HL-60/S4 treated with retinoic acid at 250 ng/mL for 4 days and 3 days (cell line): Measurements from ENCODE around the gene STPG2.

ENCODE experiments used
- in situ Hi-C: fragments of 300-500 bp; cut with MboI; formaldehyde crosslinking; loops from 2 replicates; pipeline ENCODE4 v1.7.0; 2022; ENCODE audit warnings: low sequenced_read_pairs

STPG2 gene

DNA sequence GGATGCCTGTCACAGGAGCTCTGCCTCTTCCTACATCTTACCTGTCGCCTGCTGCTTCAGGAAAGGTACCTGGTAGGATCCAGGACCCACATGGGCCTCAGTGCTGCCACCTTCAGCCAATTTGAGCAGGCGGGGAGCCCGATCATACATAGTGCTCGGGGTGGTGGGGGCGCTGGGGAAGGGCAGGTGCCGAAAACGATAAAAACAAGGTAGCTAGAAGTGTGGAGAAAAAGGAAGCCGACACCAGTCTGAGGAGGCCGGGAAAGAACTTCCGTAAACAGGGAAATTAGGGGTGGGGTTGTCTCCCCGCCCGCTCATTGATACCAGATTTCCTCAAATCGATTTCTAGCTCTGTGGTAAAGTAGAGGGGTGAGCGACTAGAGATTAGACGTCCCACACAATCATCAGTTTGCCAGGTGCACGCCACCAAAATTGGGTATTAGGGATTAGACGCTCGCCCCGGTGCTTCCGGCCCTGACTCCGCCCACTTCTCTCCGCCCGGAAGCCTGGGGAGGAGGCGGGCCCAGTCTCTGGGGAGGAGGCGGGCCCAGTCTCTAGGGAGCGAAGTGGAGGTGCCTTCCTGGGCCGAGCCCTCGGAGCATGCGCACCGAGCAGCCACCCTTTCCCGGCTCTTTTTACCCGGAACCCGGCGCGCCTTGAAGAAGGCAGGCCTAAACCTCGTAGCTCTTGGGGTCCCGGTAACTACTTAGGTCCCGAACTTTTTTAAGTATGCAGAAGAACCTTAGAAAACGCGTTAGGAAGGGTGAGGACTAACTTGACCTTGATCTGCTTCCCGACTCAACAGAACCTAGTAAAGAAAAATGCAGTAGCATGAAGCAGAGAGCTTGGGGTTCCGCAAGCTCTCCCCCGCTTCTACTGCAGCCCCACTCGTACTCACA is at the start of gene STPG2:
Gene STPG2, minus strand, starts transcription at position 476 of the 899 bp plus-strand sequence.
- in situ Hi-C loops, result no loop called here

GRCh38 chr4:98185279-98185678 is 42.0 kb upstream of the STPG2 start:
- in situ Hi-C loops, result no loop called here

- in situ Hi-C loops, result no loop called here
Measured at GRCh38 chr4:98181809-98182208, 38.5 kb upstream of the STPG2 start.

- in situ Hi-C loops, result no loop called here
Measured at GRCh38 chr4:98179951-98180350, 36.7 kb upstream of the STPG2 start.

GRCh38 chr4:98176531-98176930 is 33.3 kb upstream of the STPG2 start:
- in situ Hi-C loops, result no loop called here

- in situ Hi-C loops, result no loop called here
Measured at GRCh38 chr4:98170035-98170434, 26.8 kb upstream of the STPG2 start.

DNA sequence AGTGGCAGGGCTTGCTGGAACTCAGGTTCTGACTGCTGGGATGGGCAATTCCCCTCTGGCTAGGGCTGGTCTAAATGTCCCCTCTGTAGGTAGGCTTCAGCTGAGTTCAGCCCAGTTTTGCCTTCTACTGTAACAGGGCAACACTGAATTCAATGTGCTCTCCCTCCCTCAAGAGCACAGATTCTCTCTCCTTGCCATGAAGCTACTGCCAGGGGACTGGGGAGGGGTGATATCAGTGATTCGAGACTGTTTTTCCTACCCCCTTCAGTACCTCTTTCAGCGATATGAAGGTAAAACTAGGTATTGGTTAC is 23.4 kb upstream of the STPG2 start:
- in situ Hi-C loops, result no loop called here

GRCh38 chr4:98166025-98166730 is 22.9 kb upstream of the STPG2 start:
- in situ Hi-C loops, result no loop called here

DNA sequence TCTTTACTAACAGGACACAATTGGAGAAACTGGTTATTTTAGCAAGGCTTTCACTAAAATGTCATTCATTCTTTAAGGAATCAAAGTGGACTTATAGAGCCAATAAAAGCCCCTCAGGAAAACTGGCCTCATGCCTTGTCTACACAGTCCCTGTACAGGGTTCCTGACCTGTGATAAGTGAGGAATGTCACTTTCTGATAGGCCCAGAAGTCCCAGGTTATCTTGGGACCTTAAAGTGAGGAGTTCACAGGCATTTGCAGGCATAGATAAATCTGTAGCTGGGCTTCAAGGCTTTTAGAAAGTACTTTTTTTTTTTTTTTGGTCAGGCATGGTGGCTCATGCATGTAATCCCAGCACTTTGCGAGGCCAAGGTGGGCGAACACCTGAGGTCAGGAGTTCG is 19.4 kb upstream of the STPG2 start:
- in situ Hi-C loops, result no loop called here

GRCh38 chr4:98151145-98151924 is 8.1 kb upstream of the STPG2 start:
- in situ Hi-C loops, result no loop called here

GRCh38 chr4:98150092-98150761 is 7.0 kb upstream of the STPG2 start:
- in situ Hi-C loops, result no loop called here

- in situ Hi-C loops, result no loop called here
Measured at GRCh38 chr4:98148856-98149255, 5.6 kb upstream of the STPG2 start.

DNA sequence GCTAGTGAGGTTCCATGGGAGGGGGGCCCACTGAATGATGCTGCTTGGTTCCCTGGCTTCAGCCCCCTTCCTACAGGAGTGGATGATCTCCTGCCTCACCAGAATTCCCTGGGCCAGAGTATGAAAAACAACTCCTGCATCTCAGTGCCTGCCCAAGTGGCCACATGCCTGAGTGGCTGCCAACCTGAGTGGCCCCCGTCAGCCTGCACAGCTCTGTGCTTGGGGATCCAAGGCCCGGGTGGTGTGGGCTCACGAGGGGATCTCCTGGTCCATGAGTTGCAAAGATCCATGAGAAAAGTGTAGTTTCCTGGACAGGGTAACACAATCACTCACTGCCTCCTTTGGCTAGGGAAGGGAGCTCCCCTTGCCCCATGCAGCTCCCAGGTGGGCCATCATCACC is 17.1 kb downstream of the STPG2 start:
- in situ Hi-C loops, result no loop called here

GRCh38 chr4:98125585-98125984 is 17.7 kb downstream of the STPG2 start:
- in situ Hi-C loops, result no loop called here

- in situ Hi-C loops, result no loop called here
Measured at GRCh38 chr4:98117363-98117762, 25.9 kb downstream of the STPG2 start.

GRCh38 chr4:98113012-98113411 is 30.3 kb downstream of the STPG2 start:
- in situ Hi-C loops, result no loop called here

DNA sequence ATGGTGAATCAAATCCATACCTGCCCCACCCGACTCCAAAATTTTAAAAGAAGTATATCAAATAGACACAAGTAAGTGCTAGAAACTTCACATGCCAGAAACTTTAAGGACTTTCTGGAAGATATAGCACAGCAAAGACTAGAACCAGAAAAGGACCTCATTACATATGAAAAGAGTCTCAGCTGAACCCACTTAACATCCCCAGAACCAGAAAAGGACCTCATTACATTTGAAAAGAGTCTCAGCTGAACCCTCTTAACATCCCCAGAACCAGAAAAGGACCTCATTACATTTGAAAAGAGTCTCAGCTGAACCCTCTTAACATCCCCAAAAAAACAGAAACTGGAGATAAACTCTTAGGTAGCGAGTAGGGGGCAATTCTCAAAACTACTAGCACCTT is 32.3 kb downstream of the STPG2 start:
- in situ Hi-C loops, result no loop called here

DNA sequence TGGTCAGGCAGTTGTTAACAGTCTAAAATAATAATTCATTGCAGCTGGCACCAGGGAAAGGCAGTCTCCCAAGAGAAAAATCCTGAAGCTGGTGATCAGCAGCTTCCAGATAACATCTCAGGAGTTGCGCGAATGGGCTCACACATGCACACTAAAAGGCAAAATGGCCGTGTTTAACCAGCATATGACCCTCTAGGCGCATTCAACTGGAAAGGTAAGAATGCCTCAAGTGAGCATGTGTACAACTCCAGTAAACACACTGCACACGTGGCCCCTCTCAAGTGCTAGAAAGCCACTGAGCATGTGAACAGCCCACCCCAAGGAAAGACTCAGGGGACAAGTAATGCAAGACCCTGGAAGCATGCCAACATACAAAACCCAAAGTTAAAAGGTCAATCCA is 33.1 kb downstream of the STPG2 start:
- in situ Hi-C loops, result no loop called here

DNA sequence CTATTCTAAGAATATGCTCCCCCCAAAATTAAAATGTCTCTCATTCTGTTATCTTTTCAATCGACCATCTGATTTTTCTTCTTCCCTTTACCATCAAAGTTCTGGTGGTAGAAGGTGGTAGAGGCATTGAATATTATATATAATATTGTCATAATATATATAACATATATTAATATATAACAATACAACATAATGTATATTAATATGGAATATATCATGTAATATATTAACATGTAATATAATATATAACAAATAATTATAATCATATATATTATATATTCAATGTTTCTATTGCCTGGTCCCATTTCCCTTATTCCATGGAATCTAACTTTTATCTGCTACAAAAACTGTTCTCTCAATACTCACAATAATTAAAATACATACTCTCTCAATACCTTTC is 40.6 kb downstream of the STPG2 start:
- in situ Hi-C loops, result no loop called here

DNA sequence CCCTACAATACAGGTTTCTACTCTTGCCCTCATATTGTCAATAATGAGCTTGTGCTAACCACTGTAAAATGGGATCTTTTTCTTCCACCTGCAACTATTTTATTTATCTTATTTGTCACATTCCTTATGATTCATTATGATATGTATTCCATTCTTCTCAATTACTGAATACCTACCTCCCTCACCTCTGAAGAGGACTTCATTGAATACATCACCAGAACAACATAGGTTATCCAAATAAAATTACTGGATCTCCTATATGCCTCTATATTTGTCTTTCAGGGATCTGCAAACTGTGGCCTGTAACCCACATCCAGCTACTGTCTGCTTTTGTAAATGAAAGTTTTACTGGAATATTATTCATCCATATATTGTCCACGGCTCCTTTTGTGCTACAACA is 41.3 kb downstream of the STPG2 start:
- in situ Hi-C loops, result no loop called here

DNA sequence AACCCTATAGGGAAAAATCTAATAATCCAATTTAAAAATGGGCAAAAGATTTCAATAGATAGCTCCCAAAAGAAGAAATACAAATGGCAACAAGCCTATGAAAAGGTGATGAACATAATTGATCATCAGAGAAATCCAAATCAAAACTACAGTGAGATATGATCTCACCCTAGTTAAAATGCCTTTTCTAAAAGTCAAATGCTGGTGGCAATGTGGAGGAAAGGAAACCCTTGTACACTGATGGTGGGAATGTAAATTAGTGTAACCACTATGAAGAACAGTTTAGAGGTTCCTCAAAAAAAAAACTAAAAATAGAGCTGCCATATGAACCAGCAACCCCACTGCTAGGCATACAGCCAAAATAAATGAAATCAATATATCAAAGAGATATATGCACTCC is 44.5 kb downstream of the STPG2 start:
- in situ Hi-C loops, result no loop called here
